Transverse colon (tissue), 3 donors: ENCODE measurements around the gene MTHFD1L.

Experiments used
- CTCF ChIP-seq, 5 experiments: fragments of 200-600 bp in 3 of 5; fragments of 450-650 bp in 2 of 5; sonication (generic) in 3 of 5; IDR thresholded peaks; 1 replicate in 2 of 5; 2 replicates in 3 of 5; pipeline ENCODE4 v1.5.1; 2016 to 2017; ENCODE audit warnings: antibody characterized with exemption in 5 of 5, inconsistent platforms in 3 of 5, mild to moderate bottlenecking in 2 of 5, moderate library complexity in 1 of 5
- EP300 ChIP-seq: sonication (generic); formaldehyde crosslinking; IDR thresholded peaks from one replicate; pipeline ENCODE4 v1.6.1; 2017; ENCODE audit warnings: antibody characterized with exemption, low read depth
- POLR2A ChIP-seq: fragments of 450-650 bp; IDR thresholded peaks from one replicate; pipeline ENCODE4 v1.6.1; 2016; ENCODE audit warnings: antibody characterized with exemption, mild to moderate bottlenecking, moderate library complexity

GRCh38 chr6:150931405-150931804, 65.9 kb downstream of the MTHFD1L start:
- TF ChIP-seq CTCF (IDR thresholded peaks at IDR 0.05) (no peak), EP300 (no peak), POLR2A (no peak)
